Fibroblast of gingiva (primary cell): ENCODE measurements around the gene PACS1.

ENCODE experiments used
- DNase-seq: peaks from one replicate; pipeline ENCODE4 v3.0.0-alpha.2; 2011; ENCODE audit warnings: low read depth

PACS1 gene

GRCh38 chr11:66187453-66187852 is 117.4 kb downstream of the PACS1 start:
- no peak for DNase-seq

- DNase-seq = peak; percentile 26
Measured at GRCh38 chr11:66188580-66188979, 118.5 kb downstream of the PACS1 start.

GRCh38 chr11:66189031-66189745 is 119.1 kb downstream of the PACS1 start:
- no peak for DNase-seq

GRCh38 chr11:66190786-66191185 is 120.7 kb downstream of the PACS1 start:
- DNase-seq = no peak

GRCh38 chr11:66192181-66192863 is 122.2 kb downstream of the PACS1 start:
- no peak for DNase-seq

GRCh38 chr11:66194391-66194790 is 124.3 kb downstream of the PACS1 start:
- no peak for DNase-seq

GRCh38 chr11:66195867-66196266 is 125.8 kb downstream of the PACS1 start:
- DNase-seq = no peak

- DNase-seq = no peak
Measured at GRCh38 chr11:66203847-66204246, 133.8 kb downstream of the PACS1 start.

- DNase-seq = no peak
Measured at GRCh38 chr11:66204412-66204811, 134.3 kb downstream of the PACS1 start.

GRCh38 chr11:66207816-66208215 is 137.7 kb downstream of the PACS1 start:
- no peak for DNase-seq

GRCh38 chr11:66211100-66211499 is 141.0 kb downstream of the PACS1 start:
- DNase-seq = no peak

- no peak for DNase-seq
Measured at GRCh38 chr11:66216911-66217310, 146.8 kb downstream of the PACS1 start.

GRCh38 chr11:66218036-66218435 is 148.0 kb downstream of the PACS1 start:
- no peak for DNase-seq

GRCh38 chr11:66218846-66219620 is 149.0 kb downstream of the PACS1 start:
- no peak for DNase-seq

GRCh38 chr11:66219846-66220565 is 149.9 kb downstream of the PACS1 start:
- no peak for DNase-seq

- no peak for DNase-seq
Measured at GRCh38 chr11:66220566-66220935, 150.5 kb downstream of the PACS1 start.

GRCh38 chr11:66221012-66221411 is 150.9 kb downstream of the PACS1 start:
- no peak for DNase-seq

- DNase-seq = no peak
Measured at GRCh38 chr11:66221726-66222236, 151.7 kb downstream of the PACS1 start.

- DNase-seq = peak; percentile 84
Measured at GRCh38 chr11:66222358-66223149, 152.5 kb downstream of the PACS1 start.

GRCh38 chr11:66224226-66224855 is 154.3 kb downstream of the PACS1 start:
- no peak for DNase-seq

GRCh38 chr11:66225066-66225465 is 155.0 kb downstream of the PACS1 start:
- DNase-seq = no peak
